ENCODE measurements around the gene CIDEC. TPM values are rescaled to one million over a fixed set of nuclear protein-coding genes. Genes with fewer than 3 reads are reported as not detected.

The CIDEC gene
- polyA plus RNA-seq, 2 of the 4 experiments (the other 2 are of a cell fraction): 3.3 to 6.3 TPM

DNA sequence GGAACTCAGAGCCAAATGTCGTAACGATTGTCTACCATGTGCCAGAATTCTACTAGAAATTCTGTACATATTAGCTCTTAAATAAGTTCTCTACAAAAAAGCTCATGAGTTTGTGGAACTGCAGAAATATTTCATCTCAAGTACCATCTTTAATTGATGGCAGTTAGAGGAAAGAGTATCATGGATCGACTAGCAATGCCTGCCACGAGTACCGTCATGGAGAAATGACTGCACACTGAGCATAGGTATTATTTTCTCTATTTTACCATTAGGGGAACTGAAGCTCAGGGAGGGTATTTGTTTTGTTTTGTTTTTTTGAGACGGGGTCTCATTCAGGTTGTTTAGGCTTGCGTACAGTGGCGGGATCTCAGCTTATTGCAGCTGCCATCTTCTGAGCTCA lies 39.0 kb downstream of the CIDEC start:
- Histone ChIP-seq H3K4me2 (no peak overlapping the region), H3K9me3 (no peaks in the 10 kb centered on the region), H3K27ac (no peak overlapping the region), H3K4me3 (no peak overlapping the region), H3K4me1 (peaks cover 8% of the 10 kb centered on the region; the same call in 2 of the 3 replicates)
- ATAC-seq (no peak), FAIRE-seq (no peak), DNase-seq (ENCODE audit: low read depth in 1 of 2, low spot score in 1 of 2) (no peak)
- ChIA-PET POLR2A (interaction anchor here (1.5 kb wide), 1 partner anchor 93 kb away, joined by 4 read pairs; the partner anchor contains the start of gene CRELD1), CTCF (interaction anchor here (0.7 to 6.1 kb wide), 10 partner anchors 9 to 125 kb away, joined by 3 to 55 read pairs (median 4); partner anchors contain the start of gene CRELD1)
- TF ChIP-seq FOSB (CRISPR knock-in tag; IDR thresholded peaks at IDR 0.05) (no peak), CHD2 (IDR thresholded peaks at IDR 0.05; ENCODE audit: low read length, partially characterized antibody) (no peak), EHF (CRISPR knock-in tag; IDR thresholded peaks at IDR 0.05) (no peak), BHLHE40 (IDR thresholded peaks at IDR 0.05; ENCODE audit: low read depth, low read length) (no peak), MAZ (IDR thresholded peaks at IDR 0.05; ENCODE audit: borderline replicate concordance, low read depth, low read length) (no peak), FOSL2 (IDR thresholded peaks at IDR 0.05) (no peak), FOSL2 (CRISPR knock-in tag; IDR thresholded peaks at IDR 0.05) (no peak), ZFP36 (IDR thresholded peaks at IDR 0.05; ENCODE audit: borderline replicate concordance, partially characterized antibody) (no peak), HEYL (CRISPR knock-in tag; IDR thresholded peaks at IDR 0.05) (no peak), ZC3H11A (IDR thresholded peaks at IDR 0.05) (no peak), POLR2A (IDR thresholded peaks at IDR 0.05; ENCODE audit: low read length) (no peak), POLR2AphosphoS2 (conservative IDR thresholded peaks at IDR 0.05; ENCODE audit: low read length) (no peak), TP53 (CRISPR knock-in tag; IDR thresholded peaks at IDR 0.05) (no peak), KDM1A (IDR thresholded peaks at IDR 0.05; ENCODE audit: low read depth) (no peak), HOXB5 (CRISPR knock-in tag; IDR thresholded peaks at IDR 0.05) (no peak), EP300 (IDR thresholded peaks at IDR 0.05) (no peak), RAD21 (conservative IDR thresholded peaks at IDR 0.05 in 1 of 2, IDR thresholded peaks at IDR 0.05 in 1 of 2) (no peak)
- TF ChIP-seq, protein P1, sequence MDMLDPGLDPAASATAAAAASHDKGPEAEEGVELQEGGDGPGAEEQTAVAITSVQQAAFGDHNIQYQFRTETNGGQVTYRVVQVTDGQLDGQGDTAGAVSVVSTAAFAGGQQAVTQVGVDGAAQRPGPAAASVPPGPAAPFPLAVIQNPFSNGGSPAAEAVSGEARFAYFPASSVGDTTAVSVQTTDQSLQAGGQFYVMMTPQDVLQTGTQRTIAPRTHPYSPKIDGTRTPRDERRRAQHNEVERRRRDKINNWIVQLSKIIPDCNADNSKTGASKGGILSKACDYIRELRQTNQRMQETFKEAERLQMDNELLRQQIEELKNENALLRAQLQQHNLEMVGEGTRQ (IDR thresholded peaks at IDR 0.05): no peak
- TF ChIP-seq, protein P2, sequence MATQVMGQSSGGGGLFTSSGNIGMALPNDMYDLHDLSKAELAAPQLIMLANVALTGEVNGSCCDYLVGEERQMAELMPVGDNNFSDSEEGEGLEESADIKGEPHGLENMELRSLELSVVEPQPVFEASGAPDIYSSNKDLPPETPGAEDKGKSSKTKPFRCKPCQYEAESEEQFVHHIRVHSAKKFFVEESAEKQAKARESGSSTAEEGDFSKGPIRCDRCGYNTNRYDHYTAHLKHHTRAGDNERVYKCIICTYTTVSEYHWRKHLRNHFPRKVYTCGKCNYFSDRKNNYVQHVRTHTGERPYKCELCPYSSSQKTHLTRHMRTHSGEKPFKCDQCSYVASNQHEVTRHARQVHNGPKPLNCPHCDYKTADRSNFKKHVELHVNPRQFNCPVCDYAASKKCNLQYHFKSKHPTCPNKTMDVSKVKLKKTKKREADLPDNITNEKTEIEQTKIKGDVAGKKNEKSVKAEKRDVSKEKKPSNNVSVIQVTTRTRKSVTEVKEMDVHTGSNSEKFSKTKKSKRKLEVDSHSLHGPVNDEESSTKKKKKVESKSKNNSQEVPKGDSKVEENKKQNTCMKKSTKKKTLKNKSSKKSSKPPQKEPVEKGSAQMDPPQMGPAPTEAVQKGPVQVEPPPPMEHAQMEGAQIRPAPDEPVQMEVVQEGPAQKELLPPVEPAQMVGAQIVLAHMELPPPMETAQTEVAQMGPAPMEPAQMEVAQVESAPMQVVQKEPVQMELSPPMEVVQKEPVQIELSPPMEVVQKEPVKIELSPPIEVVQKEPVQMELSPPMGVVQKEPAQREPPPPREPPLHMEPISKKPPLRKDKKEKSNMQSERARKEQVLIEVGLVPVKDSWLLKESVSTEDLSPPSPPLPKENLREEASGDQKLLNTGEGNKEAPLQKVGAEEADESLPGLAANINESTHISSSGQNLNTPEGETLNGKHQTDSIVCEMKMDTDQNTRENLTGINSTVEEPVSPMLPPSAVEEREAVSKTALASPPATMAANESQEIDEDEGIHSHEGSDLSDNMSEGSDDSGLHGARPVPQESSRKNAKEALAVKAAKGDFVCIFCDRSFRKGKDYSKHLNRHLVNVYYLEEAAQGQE (IDR thresholded peaks at IDR 0.05): no peak
- TF ChIP-seq, protein P3, sequence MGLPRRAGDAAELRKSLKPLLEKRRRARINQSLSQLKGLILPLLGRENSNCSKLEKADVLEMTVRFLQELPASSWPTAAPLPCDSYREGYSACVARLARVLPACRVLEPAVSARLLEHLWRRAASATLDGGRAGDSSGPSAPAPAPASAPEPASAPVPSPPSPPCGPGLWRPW (IDR thresholded peaks at IDR 0.05): no peak
- TF ChIP-seq, protein P4, sequence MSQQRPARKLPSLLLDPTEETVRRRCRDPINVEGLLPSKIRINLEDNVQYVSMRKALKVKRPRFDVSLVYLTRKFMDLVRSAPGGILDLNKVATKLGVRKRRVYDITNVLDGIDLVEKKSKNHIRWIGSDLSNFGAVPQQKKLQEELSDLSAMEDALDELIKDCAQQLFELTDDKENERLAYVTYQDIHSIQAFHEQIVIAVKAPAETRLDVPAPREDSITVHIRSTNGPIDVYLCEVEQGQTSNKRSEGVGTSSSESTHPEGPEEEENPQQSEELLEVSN (IDR thresholded peaks at IDR 0.05; ENCODE audit: borderline replicate concordance, low read depth): no peak
- WGBS (ENCODE audit: missing lambda C conversion rate): 82% methylated on average over 8 of the region's 8 CpGs

DNA sequence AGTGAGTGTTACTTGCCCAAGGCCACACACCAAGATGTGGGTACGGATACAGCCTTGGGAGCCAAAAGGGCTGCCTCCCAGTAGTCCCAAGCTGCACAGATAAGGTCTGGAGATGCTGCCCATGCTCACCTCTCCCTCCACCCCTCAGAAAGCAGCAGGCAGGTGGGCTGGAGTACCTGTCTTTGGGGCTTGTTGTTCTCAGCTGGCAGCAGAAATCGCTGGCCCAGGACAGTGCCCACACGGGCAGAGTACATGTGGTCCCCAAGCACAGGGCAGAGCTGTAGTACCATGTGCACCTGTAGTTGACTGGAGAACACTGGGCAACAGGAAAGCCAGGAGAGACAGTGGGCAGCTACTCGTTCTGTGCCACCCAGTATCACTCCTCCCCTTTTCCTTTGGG lies 41.2 kb downstream of the CIDEC start:
- peaks cover 8% of the 10 kb centered on the region; the same call in 2 of the 3 replicates for H3K4me1 ChIP-seq
- ATAC-seq (no peak), FAIRE-seq (no peak), DNase-seq (ENCODE audit: low read depth in 1 of 2, low spot score in 1 of 2) (no peak)
- WGBS (ENCODE audit: missing lambda C conversion rate): 84% methylated on average over 4 of the region's 4 CpGs
- no peak overlapping the region for H3K27ac ChIP-seq
- CTCF ChIA-PET: interaction anchor here (0.7 to 6.1 kb wide), 9 partner anchors 10 to 108 kb away, joined by 3 to 55 read pairs (median 4); partner anchors contain the start of gene CRELD1
- H3K4me3 ChIP-seq: no peak overlapping the region
- H3K4me2 ChIP-seq: no peak overlapping the region
- POLR2A ChIA-PET: interaction anchor here (0.8 kb wide), 1 partner anchor 108 kb away, joined by 3 read pairs; no protein-coding TSS in a partner anchor
- no peaks in the 10 kb centered on the region for H3K9me3 ChIP-seq
- TF ChIP-seq MAFK (IDR thresholded peaks at IDR 0.05; ENCODE audit: partially characterized antibody) (no peak), POLR2AphosphoS2 (conservative IDR thresholded peaks at IDR 0.05; ENCODE audit: low read length) (no peak), MAZ (IDR thresholded peaks at IDR 0.05; ENCODE audit: borderline replicate concordance, low read depth, low read length) (no peak), NFE2L2 (conservative IDR thresholded peaks at IDR 0.05; ENCODE audit: low read length) (no peak), PHF8 (IDR thresholded peaks at IDR 0.05; ENCODE audit: borderline replicate concordance, low read depth) (no peak), NPAS2 (CRISPR knock-in tag; IDR thresholded peaks at IDR 0.05; ENCODE audit: borderline replicate concordance) (no peak), HOXB13 (CRISPR knock-in tag; IDR thresholded peaks at IDR 0.05; ENCODE audit: low read depth) (no peak), ESRRA (IDR thresholded peaks at IDR 0.05; ENCODE audit: borderline replicate concordance, low read length) (no peak)
- TF ChIP-seq, protein P5, sequence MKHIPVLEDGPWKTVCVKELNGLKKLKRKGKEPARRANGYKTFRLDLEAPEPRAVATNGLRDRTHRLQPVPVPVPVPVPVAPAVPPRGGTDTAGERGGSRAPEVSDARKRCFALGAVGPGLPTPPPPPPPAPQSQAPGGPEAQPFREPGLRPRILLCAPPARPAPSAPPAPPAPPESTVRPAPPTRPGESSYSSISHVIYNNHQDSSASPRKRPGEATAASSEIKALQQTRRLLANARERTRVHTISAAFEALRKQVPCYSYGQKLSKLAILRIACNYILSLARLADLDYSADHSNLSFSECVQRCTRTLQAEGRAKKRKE (CRISPR knock-in tag; IDR thresholded peaks at IDR 0.05; ENCODE audit: low read depth): no peak
- TF ChIP-seq, protein P6, sequence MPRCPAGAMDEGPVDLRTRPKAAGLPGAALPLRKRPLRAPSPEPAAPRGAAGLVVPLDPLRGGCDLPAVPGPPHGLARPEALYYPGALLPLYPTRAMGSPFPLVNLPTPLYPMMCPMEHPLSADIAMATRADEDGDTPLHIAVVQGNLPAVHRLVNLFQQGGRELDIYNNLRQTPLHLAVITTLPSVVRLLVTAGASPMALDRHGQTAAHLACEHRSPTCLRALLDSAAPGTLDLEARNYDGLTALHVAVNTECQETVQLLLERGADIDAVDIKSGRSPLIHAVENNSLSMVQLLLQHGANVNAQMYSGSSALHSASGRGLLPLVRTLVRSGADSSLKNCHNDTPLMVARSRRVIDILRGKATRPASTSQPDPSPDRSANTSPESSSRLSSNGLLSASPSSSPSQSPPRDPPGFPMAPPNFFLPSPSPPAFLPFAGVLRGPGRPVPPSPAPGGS (IDR thresholded peaks at IDR 0.05): no peak
- TF ChIP-seq, protein P4 (IDR thresholded peaks at IDR 0.05; ENCODE audit: borderline replicate concordance, low read depth): no peak
- TF ChIP-seq, protein P3 (IDR thresholded peaks at IDR 0.05): no peak
